Right cardiac atrium (tissue), 5 donors: ENCODE results near the gene RPRD1A. TPM values are rescaled to one million over a fixed set of nuclear protein-coding genes. Genes with fewer than 3 reads are reported as not detected.
"Not testable (repeated sequence)": the region's sequence is repeated elsewhere in the genome, so short reads cannot be mapped to it uniquely, and the experiment has no call there.

Source experiments
- ATAC-seq, 2 donors: fragments of 200-7000 bp; cut with Tn5 transposase; one replicate each; pipeline versions ENCODE4 v1.8.0 to v1.9.1; 2020; ENCODE audit warnings: moderate library complexity in 2 of 2, mild to moderate bottlenecking in 1 of 2
- DNase-seq, 3 donors: peaks; one replicate each; pipeline ENCODE4 v3.0.0-alpha.2; 2020
- H3K27ac ChIP-seq: one replicate; pipeline ENCODE4 v1.5.1; 2013; ENCODE audit warnings: mild to moderate bottlenecking, low read length, control low read depth, moderate library complexity
- H3K27me3 ChIP-seq: one replicate; pipeline ENCODE4 v1.6.1; 2013; ENCODE audit not compliant: control insufficient read depth, insufficient read depth
- H3K4me1 ChIP-seq: one replicate; pipeline ENCODE4 v1.6.1; 2013; ENCODE audit warnings: low read length; ENCODE audit not compliant: control insufficient read depth, insufficient read depth
- H3K4me3 ChIP-seq: one replicate; pipeline ENCODE4 v1.5.1; 2013; ENCODE audit warnings: low read length, control low read depth
- H3K9me3 ChIP-seq: one replicate; pipeline ENCODE4 v1.6.1; 2013; ENCODE audit warnings: low read length; ENCODE audit not compliant: control insufficient read depth
- WGBS: extraction: QIAGEN DNeasy Blood & Tissue Kit; methylation state at CpG from one replicate; pipeline ENCODE4 v1.1.7; 2013; 5-methylcytosine and 5-hydroxymethylcytosine counted together
- intact Hi-C, 4 donors: fragments of 100-400 bp; cut with DNase I; formaldehyde crosslinking; loops; one replicate each; pipeline versions ENCODE4 v1.11.0 to v1.14.0; 2022 to 2023
- polyA plus RNA-seq: library from polyadenylated mRNA; stranded (reverse); fragments of 200-250 nt; gene quantifications from one replicate; pipeline ENCODE4 v1.2.3, GENCODE V29; 2013
- total RNA-seq, 4 donors: library from RNA; stranded (reverse); fragmentation: NEBNext Ultra II Directional; extraction: Animal tissue kit (Norgen Biotek cat#: 25700); gene quantifications; one replicate each; pipeline ENCODE4 v1.2.1, GENCODE V29; 2021
- donor health status: healthy with polysubstance abuse.
- donor health status: DM: no; HTN: yes; CAD: no.
- donor health status: DM: no; HTN: no; CAD: no.
- donor health status: DM: no; HTN: yes; CAD: no; lungs with severe emphysema.
- donor health status: DM: yes; HTN: yes; CAD: no.

The RPRD1A gene
- total and polyA plus RNA-seq, 5 donors = 23.7 to 51.0 (median 45.5) TPM

GRCh38 chr18:35969676-35970075 lies 97.7 kb downstream of the RPRD1A start:
- H3K9me3 ChIP-seq = no peaks in the 10 kb centered on the region
- no peak overlapping the region for H3K4me3 ChIP-seq
- ATAC-seq (no peak), DNase-seq (no peak)
- H3K4me1 ChIP-seq = peaks cover 2% of the 10 kb centered on the region
- intact Hi-C loops = no loop called here
- H3K27ac ChIP-seq = no peak overlapping the region
- H3K27me3 ChIP-seq = no peaks in the 10 kb centered on the region

GRCh38 chr18:35968278-35968880 lies 99.0 kb downstream of the RPRD1A start:
- Histone ChIP-seq H3K27ac (no peak overlapping the region), H3K4me1 (peaks cover under 1% of the 10 kb centered on the region), H3K9me3 (no peaks in the 10 kb centered on the region), H3K27me3 (no peaks in the 10 kb centered on the region), H3K4me3 (no peak overlapping the region)
- no peak for DNase-seq
- ATAC-seq = no peak
- WGBS = 79% methylated on average over 9 of the region's 9 CpGs
- intact Hi-C loops = no loop called here

- ATAC-seq, H3K4me3 ChIP-seq, H3K27ac ChIP-seq, H3K9me3 ChIP-seq, intact Hi-C loops, H3K27me3 ChIP-seq, DNase-seq, H3K4me1 ChIP-seq: not testable (repeated sequence)
- 89% methylated on average over 4 of the region's 4 CpGs for WGBS
Observed at GRCh38 chr18:35967866-35968265, 99.5 kb downstream of the RPRD1A start.

GRCh38 chr18:35964319-35964718 lies 103.0 kb downstream of the RPRD1A start:
- no peak for ATAC-seq
- Histone ChIP-seq H3K4me1 (no peaks in the 10 kb centered on the region), H3K27ac (no peak overlapping the region), H3K4me3 (no peak overlapping the region), H3K9me3 (no peaks in the 10 kb centered on the region), H3K27me3 (no peaks in the 10 kb centered on the region)
- intact Hi-C loops = no loop called here
- DNase-seq = no peak

GRCh38 chr18:35962320-35962719 lies 105.0 kb downstream of the RPRD1A start:
- no peak for DNase-seq
- intact Hi-C loops = no loop called here
- H3K27ac ChIP-seq = no peak overlapping the region
- H3K9me3 ChIP-seq = no peaks in the 10 kb centered on the region
- no peak overlapping the region for H3K4me3 ChIP-seq
- H3K4me1 ChIP-seq = no peaks in the 10 kb centered on the region
- WGBS = 87% methylated on average over 2 of the region's 2 CpGs
- no peak for ATAC-seq
- H3K27me3 ChIP-seq = no peaks in the 10 kb centered on the region

DNA sequence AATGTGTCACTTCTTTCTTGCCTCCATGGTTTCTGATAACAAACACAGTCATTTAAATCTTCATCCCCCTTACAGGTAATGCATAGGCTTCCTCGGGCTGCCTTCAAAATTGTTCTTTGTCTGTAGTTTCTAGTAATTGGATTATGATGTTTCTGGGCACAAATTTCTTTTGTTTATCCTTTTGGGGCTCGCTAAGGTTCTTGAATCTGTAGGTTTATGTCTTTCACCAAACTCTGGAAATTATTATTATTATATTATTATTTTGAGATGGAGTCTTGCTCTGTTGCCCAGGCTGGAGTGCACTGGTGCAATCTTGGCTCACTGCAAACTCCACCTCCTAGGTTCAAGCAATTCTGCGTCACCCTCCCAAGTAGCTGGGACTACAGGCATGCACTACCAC lies 111.1 kb downstream of the RPRD1A start:
- ATAC-seq (no peak), DNase-seq (no peak)
- H3K27me3 ChIP-seq = no peaks in the 10 kb centered on the region
- H3K4me3 ChIP-seq = no peak overlapping the region
- WGBS = 85% methylated on average over 3 of the region's 3 CpGs
- H3K9me3 ChIP-seq = no peaks in the 10 kb centered on the region
- intact Hi-C loops = loop anchor here in 1 of 4 donors (10.0 kb wide), 1 partner anchor 561 kb away; no protein-coding TSS in a partner anchor
- no peaks in the 10 kb centered on the region for H3K4me1 ChIP-seq
- no peak overlapping the region for H3K27ac ChIP-seq

GRCh38 chr18:35953688-35954087 lies 113.7 kb downstream of the RPRD1A start:
- 87% methylated on average over 1 of the region's 1 CpG for WGBS
- H3K9me3 ChIP-seq = no peaks in the 10 kb centered on the region
- DNase-seq = no peak
- no peaks in the 10 kb centered on the region for H3K27me3 ChIP-seq
- no peak overlapping the region for H3K27ac ChIP-seq
- intact Hi-C loops = loop anchor here in 2 of 4 donors (5.0 to 10.0 kb wide), 2 partner anchors 196 to 559 kb away; no protein-coding TSS in a partner anchor
- no peaks in the 10 kb centered on the region for H3K4me1 ChIP-seq
- no peak for ATAC-seq
- no peak overlapping the region for H3K4me3 ChIP-seq

GRCh38 chr18:35950628-35950982 lies 116.8 kb downstream of the RPRD1A start:
- H3K9me3 ChIP-seq = no peaks in the 10 kb centered on the region
- H3K27me3 ChIP-seq = no peaks in the 10 kb centered on the region
- ATAC-seq (no peak), DNase-seq (no peak)
- no peak overlapping the region for H3K4me3 ChIP-seq
- WGBS = 11% methylated on average over 6 of the region's 6 CpGs
- H3K4me1 ChIP-seq = no peaks in the 10 kb centered on the region
- no peak overlapping the region for H3K27ac ChIP-seq
- intact Hi-C loops = loop anchor here in 3 of 4 donors (2.0 to 10.0 kb wide), 3 partner anchors 193 to 556 kb away; no protein-coding TSS in a partner anchor

DNA sequence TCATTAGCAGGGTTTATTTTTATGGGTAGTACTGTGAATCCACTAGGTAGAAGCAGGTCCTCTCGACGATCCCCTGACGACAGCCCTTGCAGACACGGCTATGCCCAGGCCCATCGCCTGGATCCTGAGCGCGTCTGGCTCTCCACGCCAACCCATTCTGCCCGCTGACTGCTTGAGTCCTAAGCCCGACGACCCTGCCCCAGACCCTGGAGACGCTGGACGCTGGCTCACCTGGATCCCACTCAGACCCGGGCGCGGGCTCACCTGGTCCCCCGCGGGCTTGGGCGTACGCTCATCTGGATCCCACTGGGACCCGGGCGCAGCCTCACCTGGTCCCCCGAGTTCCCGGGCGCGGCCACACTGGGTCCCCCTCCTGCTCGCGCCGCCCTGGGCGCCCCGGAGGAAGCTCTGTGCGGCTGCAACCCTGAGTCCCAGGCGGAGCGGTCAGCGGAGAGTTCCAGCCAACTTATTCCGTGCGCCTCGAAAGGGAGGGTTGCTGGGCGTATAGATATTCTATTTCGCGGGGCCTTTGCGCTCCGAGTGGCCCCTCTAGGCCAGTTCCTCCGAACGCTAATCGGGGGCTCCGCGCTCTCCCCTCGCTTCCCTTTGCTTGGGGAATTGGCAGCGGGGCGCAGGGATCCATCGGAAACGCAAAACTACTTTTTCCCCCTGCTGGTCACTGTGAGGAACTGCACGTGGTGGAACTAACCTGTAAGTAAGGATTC lies 117.3 kb downstream of the RPRD1A start:
- intact Hi-C loops = loop anchor here (2.0 to 10.0 kb wide), 4 partner anchors 193 to 555 kb away; no protein-coding TSS in a partner anchor

DNA sequence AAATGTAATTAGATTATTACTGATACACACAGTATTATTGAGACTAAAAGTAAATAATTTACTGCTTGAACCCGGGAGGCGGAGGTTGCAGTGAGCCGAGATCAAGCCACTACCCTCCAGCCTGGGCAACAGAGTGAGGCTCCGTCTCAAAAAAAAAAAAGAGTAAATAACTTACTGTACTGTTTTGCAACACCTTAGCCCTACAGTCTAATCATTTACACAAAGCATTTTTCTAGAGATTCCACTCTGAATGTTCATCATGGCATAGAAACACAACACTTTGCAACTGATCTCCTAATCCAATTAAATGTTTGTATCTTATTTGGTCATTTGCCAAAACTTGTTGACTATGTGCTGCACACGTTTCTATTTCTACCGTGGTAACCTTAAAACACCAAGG lies 118.3 kb downstream of the RPRD1A start:
- Histone ChIP-seq H3K27me3 (no peaks in the 10 kb centered on the region), H3K4me1 (no peaks in the 10 kb centered on the region), H3K4me3 (peak overlapping the region; percentile 38), H3K9me3 (no peaks in the 10 kb centered on the region), H3K27ac (no peak overlapping the region)
- 69% methylated on average over 6 of the region's 6 CpGs for WGBS
- DNase-seq (no peak), ATAC-seq (no peak)
- intact Hi-C loops = loop anchor here in 1 of 4 donors (10.0 kb wide), 1 partner anchor 194 kb away; no protein-coding TSS in a partner anchor

More for the DNA sequence above, 117.3 kb downstream of the RPRD1A start:
- H3K9me3 ChIP-seq = no peaks in the 10 kb centered on the region
- ATAC-seq (peak; percentile 83 to 88), DNase-seq (peak; percentile 53 to 82 (median 78))
- H3K27ac ChIP-seq = no peak overlapping the region
- H3K4me3 ChIP-seq = peak overlapping the region; percentile 76
- 5% methylated on average over 54 of the region's 54 CpGs for WGBS
- no peaks in the 10 kb centered on the region for H3K27me3 ChIP-seq
- no peaks in the 10 kb centered on the region for H3K4me1 ChIP-seq

DNA sequence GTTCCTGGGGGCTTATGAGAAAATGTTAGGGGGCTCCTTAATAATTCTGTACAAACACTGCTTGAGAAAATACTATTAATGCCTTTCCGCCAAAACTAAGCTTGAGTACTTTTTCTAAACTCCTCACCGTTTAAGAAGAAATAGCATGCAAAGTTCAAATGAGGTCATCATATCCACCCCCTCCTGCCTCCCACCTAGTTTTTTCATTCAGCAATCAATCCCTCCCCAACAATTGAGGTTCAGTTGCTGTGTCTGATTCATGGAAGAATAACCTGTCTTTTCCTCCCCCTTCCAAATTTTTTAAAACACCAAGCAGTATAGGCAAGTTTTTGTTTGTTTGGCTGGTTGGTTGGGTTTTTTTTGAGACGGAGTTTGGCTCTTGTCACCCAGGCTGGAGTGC lies 119.3 kb downstream of the RPRD1A start:
- Histone ChIP-seq H3K4me3 (no peak overlapping the region), H3K27ac (no peak overlapping the region), H3K4me1 (no peaks in the 10 kb centered on the region), H3K27me3 (no peaks in the 10 kb centered on the region), H3K9me3 (no peaks in the 10 kb centered on the region)
- 77% methylated on average over 3 of the region's 3 CpGs for WGBS
- no peak for DNase-seq
- intact Hi-C loops = loop anchor here in 1 of 4 donors (10.0 kb wide), 1 partner anchor 193 kb away; no protein-coding TSS in a partner anchor
- no peak for ATAC-seq
